AG04450 (cell line): ENCODE results near the gene CETN1. TPM values are rescaled to one million over a fixed set of nuclear protein-coding genes. Genes with fewer than 3 reads are reported as not detected.

Experiments used
- CTCF ChIA-PET: fragments of 300-600, 350-600 bp; formaldehyde crosslinking; extraction: SDS; loops from one replicate; lab custom pipeline; 2022; ENCODE audit warnings: antibody characterized with exemption, inconsistent platforms; lab: Charles Lee
- POLR2A ChIA-PET: fragments of 350-600 bp; formaldehyde crosslinking; extraction: SDS; loops from one replicate; lab custom pipeline; 2021; ENCODE audit warnings: antibody characterized with exemption, inconsistent platforms; lab: Yijun Ruan, JAX
- DNase-seq: peaks from one replicate; pipeline ENCODE4 v3.0.0-alpha.2; 2011; ENCODE audit warnings: low read depth, low spot score
- H3K27ac ChIP-seq: one replicate; pipeline ENCODE4 v1.5.1; 2012; ENCODE audit warnings: low read depth, low read length, control low read depth
- H3K27me3 ChIP-seq: one replicate; pipeline ENCODE4 v1.6.0; 2012; ENCODE audit warnings: low read length; ENCODE audit not compliant: control insufficient read depth, insufficient read depth
- H3K4me3 ChIP-seq: 2 replicates; pipeline ENCODE4 v1.5.1; 2011; ENCODE audit warnings: mild to moderate bottlenecking, low read depth, low read length, control low read depth
- H3K9me3 ChIP-seq: 2 replicates; pipeline ENCODE4 v1.5.1; 2012; ENCODE audit warnings: low read length; ENCODE audit not compliant: control insufficient read depth, insufficient read depth
- CTCF ChIP-seq: IDR thresholded peaks from 2 replicates; pipeline ENCODE4 v1.5.1; 2011; ENCODE audit warnings: low read depth, low read length, control low read depth, inconsistent platforms
- polyA plus RNA-seq: library from polyadenylated mRNA; depleted of rRNA; stranded (reverse); fragments of >200 nt; gene quantifications from 2 replicates; pipeline ENCODE4 v1.2.3, GENCODE V29; 2011

The CETN1 gene
- polyA plus RNA-seq, 1 experiment: not detected

- DNase-seq: no peak
- no peak for TF ChIP-seq CTCF
- no peaks in the 10 kb centered on the region for H3K9me3 ChIP-seq
- peaks cover 14% of the 10 kb centered on the region for H3K27me3 ChIP-seq
- ChIA-PET CTCF (interaction anchor here (0.7 kb wide), 1 partner anchor 55 kb away, joined by 3 read pairs; no protein-coding TSS in a partner anchor), POLR2A (no interaction called here)
- no peak overlapping the region for H3K4me3 ChIP-seq
- no peak overlapping the region for H3K27ac ChIP-seq
Observed at GRCh38 chr18:543447-544078, 36.6 kb upstream of the CETN1 start.

- CTCF ChIA-PET: no interaction called here
- POLR2A ChIA-PET: no interaction called here
- Histone ChIP-seq H3K4me3 (no peak overlapping the region), H3K9me3 (no peaks in the 10 kb centered on the region), H3K27me3 (peaks cover 19% of the 10 kb centered on the region), H3K27ac (no peak overlapping the region)
- TF ChIP-seq CTCF: no peak
- DNase-seq: no peak
Observed at GRCh38 chr18:549967-550366, 30.2 kb upstream of the CETN1 start.

GRCh38 chr18:551404-552061 lies 28.6 kb upstream of the CETN1 start:
- POLR2A ChIA-PET: no interaction called here
- CTCF ChIA-PET: no interaction called here
- H3K4me3 ChIP-seq: no peak overlapping the region
- TF ChIP-seq CTCF: no peak
- H3K27me3 ChIP-seq: peaks cover 13% of the 10 kb centered on the region
- no peak overlapping the region for H3K27ac ChIP-seq
- no peak for DNase-seq
- H3K9me3 ChIP-seq: no peaks in the 10 kb centered on the region

- no peak for DNase-seq
- no peak overlapping the region for H3K27ac ChIP-seq
- no peak overlapping the region for H3K4me3 ChIP-seq
- no peak for TF ChIP-seq CTCF
- peaks cover 6% of the 10 kb centered on the region for H3K27me3 ChIP-seq
- H3K9me3 ChIP-seq: no peaks in the 10 kb centered on the region
- CTCF ChIA-PET: no interaction called here
- POLR2A ChIA-PET: interaction anchor here (0.5 kb wide), 1 partner anchor 55 kb away, joined by 3 read pairs; the partner anchor contains the start of gene COLEC12
Observed at GRCh38 chr18:555705-556457, 24.3 kb upstream of the CETN1 start.
